ENCODE results near the gene EP300.
A peak's percentile ranks its signal among the peaks of the same experiment; 100 is the strongest.

EP300 gene

GRCh38 chr22:41092847-41093411 lies 537 bp downstream of the EP300 start:
- no peaks in the 10 kb centered on the region for H3K9me3 ChIP-seq (ENCODE audit: insufficient read depth, low read length, severe bottlenecking)
- no peak for TF ChIP-seq EZH2 (IDR thresholded peaks at IDR 0.05; ENCODE audit: borderline replicate concordance, low read depth, low read length, severe bottlenecking)
- TF ChIP-seq CTCF (IDR thresholded peaks at IDR 0.05; ENCODE audit: borderline replicate concordance, extremely low read depth, low read length, poor library complexity, severe bottlenecking): no peak
- H4K20me1 ChIP-seq (ENCODE audit: insufficient read depth, low read length): peaks cover 40% of the 10 kb centered on the region
- no peaks in the 10 kb centered on the region for H3K27me3 ChIP-seq (ENCODE audit: insufficient read depth, low read length, poor library complexity)
- ATAC-seq (ENCODE audit: insufficient read depth, low read depth): no peak
- peak overlapping the region; percentile 71; the same call in 1 of the 2 replicates for H2AFZ ChIP-seq (ENCODE audit: low read depth, low read length)
- H3K79me2 ChIP-seq (ENCODE audit: insufficient read depth, low read length): peaks cover 71% of the 10 kb centered on the region
- H3K36me3 ChIP-seq (ENCODE audit: insufficient read depth, low read length): peaks cover 18% of the 10 kb centered on the region
- H3K4me2 ChIP-seq (ENCODE audit: insufficient read depth, low read length): peak overlapping the region; percentile 66
- H3K4me1 ChIP-seq (ENCODE audit: insufficient read depth, low read length): peaks cover 52% of the 10 kb centered on the region
- peak overlapping the region; percentile 96 for H3K9ac ChIP-seq (ENCODE audit: low read depth, low read length)
- peak overlapping the region; percentile 92 for H3K27ac ChIP-seq (ENCODE audit: low read length)
- DNase-seq: peak; percentile 34
- H3K4me3 ChIP-seq (ENCODE audit: low read depth in 1 of 2, low read length in 2 of 2): peak overlapping the region; percentile 63 to 95

- Histone ChIP-seq H3K4me3 (ENCODE audit: low read depth in 1 of 2, low read length in 2 of 2) (peak overlapping the region; percentile 63 to 95; a peak in 3 of 4 replicates), H3K4me1 (ENCODE audit: insufficient read depth, low read length) (peaks cover 57% of the 10 kb centered on the region), H3K9me3 (ENCODE audit: insufficient read depth, low read length, severe bottlenecking) (no peaks in the 10 kb centered on the region), H3K27ac (ENCODE audit: low read length) (peak overlapping the region; percentile 92; the same call in 1 of the 2 replicates), H3K27me3 (ENCODE audit: insufficient read depth, low read length, poor library complexity) (no peaks in the 10 kb centered on the region), H4K20me1 (ENCODE audit: insufficient read depth, low read length) (peaks cover 52% of the 10 kb centered on the region), H3K36me3 (ENCODE audit: insufficient read depth, low read length) (peaks cover 25% of the 10 kb centered on the region), H3K79me2 (ENCODE audit: insufficient read depth, low read length) (peaks cover 82% of the 10 kb centered on the region), H3K9ac (ENCODE audit: low read depth, low read length) (peak overlapping the region; percentile 96), H2AFZ (ENCODE audit: low read depth, low read length) (no peak overlapping the region), H3K4me2 (ENCODE audit: insufficient read depth, low read length) (peak overlapping the region; percentile 66)
- ATAC-seq (ENCODE audit: insufficient read depth, low read depth): no peak
- no peak for TF ChIP-seq CTCF (IDR thresholded peaks at IDR 0.05; ENCODE audit: borderline replicate concordance, extremely low read depth, low read length, poor library complexity, severe bottlenecking)
- peak; percentile 35 for DNase-seq
These were observed 1.7 kb downstream of the EP300 start for GRCh38 chr22:41094041-41094593.

DNA sequence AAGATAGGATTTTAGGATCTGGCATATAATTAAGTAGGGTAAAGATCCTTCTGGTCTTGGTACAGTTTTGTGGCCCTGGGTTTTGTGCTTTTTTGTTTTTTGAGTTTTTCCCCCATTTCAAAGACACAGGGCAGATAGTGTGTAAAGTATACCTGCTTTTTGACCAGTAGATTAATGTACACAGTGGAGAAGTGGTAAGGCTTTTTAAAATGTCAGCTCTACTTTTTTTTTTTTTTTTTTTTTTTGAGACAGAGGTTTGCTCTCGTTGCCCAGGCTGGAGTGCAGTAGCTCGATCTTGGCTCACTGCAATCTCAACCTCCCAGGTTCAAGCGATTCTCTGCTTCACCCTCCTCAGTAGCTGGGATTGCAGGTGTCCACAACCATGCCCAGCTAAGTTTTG lies 4.0 kb downstream of the EP300 start:
- Histone ChIP-seq H4K20me1 (ENCODE audit: insufficient read depth, low read length) (peaks cover 73% of the 10 kb centered on the region), H3K36me3 (ENCODE audit: insufficient read depth, low read length) (peaks cover 45% of the 10 kb centered on the region), H3K27me3 (ENCODE audit: insufficient read depth, low read length, poor library complexity) (no peaks in the 10 kb centered on the region), H3K4me2 (ENCODE audit: insufficient read depth, low read length) (peak overlapping the region; percentile 66), H3K79me2 (ENCODE audit: insufficient read depth, low read length) (peaks cover 98% of the 10 kb centered on the region), H2AFZ (ENCODE audit: low read depth, low read length) (no peak overlapping the region), H3K4me3 (ENCODE audit: low read depth in 1 of 2, low read length in 2 of 2) (peak overlapping the region in 1 of 2 experiments; percentile 23; a peak in 1 of 4 replicates), H3K4me1 (ENCODE audit: insufficient read depth, low read length) (peaks cover 47% of the 10 kb centered on the region), H3K27ac (ENCODE audit: low read length) (no peak overlapping the region), H3K9ac (ENCODE audit: low read depth, low read length) (no peak overlapping the region), H3K9me3 (ENCODE audit: insufficient read depth, low read length, severe bottlenecking) (no peaks in the 10 kb centered on the region)
- TF ChIP-seq CTCF (IDR thresholded peaks at IDR 0.05; ENCODE audit: borderline replicate concordance, extremely low read depth, low read length, poor library complexity, severe bottlenecking) (no peak), EZH2 (IDR thresholded peaks at IDR 0.05; ENCODE audit: borderline replicate concordance, low read depth, low read length, severe bottlenecking) (no peak)
- DNase-seq: no peak
- no peak for ATAC-seq (ENCODE audit: insufficient read depth, low read depth)

Data from DND-41 (cell line).